A549 (cell line): ENCODE results near the gene COG5. TPM values are rescaled to one million over a fixed set of nuclear protein-coding genes. Genes with fewer than 3 reads are reported as not detected.

Experiments used
- ATAC-seq, 2 experiments: fragments of 200-7000 bp in 1 of 2; fragments of >200 bp in 1 of 2; cut with Nextera tagmentation in 1 of 2; cut with Tn5 transposase in 1 of 2; 3 replicates each; pipeline versions ENCODE4 v1.8.0 to v1.9.1; 2018 to 2020; ENCODE audit warnings: mild to moderate bottlenecking in 1 of 2, moderate library complexity in 1 of 2
- CTCF ChIA-PET: fragments of 300-600 bp; sonication (Branson Sonifier 250); formaldehyde crosslinking; extraction: SDS; loops from one replicate; lab custom pipeline; 2021; ENCODE audit warnings: antibody characterized with exemption, inconsistent platforms; lab: Yijun Ruan, JAX
- POLR2A ChIA-PET: fragments of 350-600 bp; formaldehyde crosslinking; extraction: SDS; loops from one replicate; lab custom pipeline; 2021; ENCODE audit warnings: antibody characterized with exemption, inconsistent platforms; lab: Yijun Ruan, JAX
- DNase-seq, 2 experiments: peaks; one replicate each; pipeline versions ENCODE4 v3.0.0 to v3.0.0-alpha.2; 2011 to 2016; ENCODE audit warnings: low read depth in 1 of 2, low spot score in 1 of 2
- FAIRE-seq: peaks from 2 replicates; lab custom pipeline; 2011; peaks lifted over from hg19 to GRCh38; lab: Jason Lieb, UNC
- H3K27ac ChIP-seq, 2 experiments: fragments of >200 bp; sonication (Bioruptor Twin); formaldehyde crosslinking; 3 replicates each; pipeline ENCODE4 v1.5.1; 2016 to 2017
- H3K4me1 ChIP-seq: fragments of >200 bp; sonication (Bioruptor Twin); formaldehyde crosslinking; 3 replicates; pipeline ENCODE4 v1.6.1; 2016
- H3K4me2 ChIP-seq: fragments of >200 bp; sonication (Bioruptor Twin); formaldehyde crosslinking; 3 replicates; pipeline ENCODE4 v1.6.1; 2016
- H3K4me3 ChIP-seq: fragments of >200 bp; sonication (Bioruptor Twin); formaldehyde crosslinking; 3 replicates; pipeline ENCODE4 v1.5.1; 2016
- H3K9me3 ChIP-seq: fragments of >200 bp; sonication (Bioruptor Twin); formaldehyde crosslinking; 3 replicates; pipeline ENCODE4 v1.6.1; 2016
- ATOH8 ChIP-seq: fragments of 250-450 bp; sonication (Bioruptor Pico); IDR thresholded peaks from 2 replicates; pipeline ENCODE4 v1.5.0; 2020; ENCODE audit warnings: low read depth, mild to moderate bottlenecking, moderate library complexity
- CBX2 ChIP-seq: fragments of 200-600 bp; sonication (generic); IDR thresholded peaks from 2 replicates; pipeline ENCODE4 v1.6.1; 2016; ENCODE audit warnings: low read depth, mild to moderate bottlenecking, borderline replicate concordance
- CBX8 ChIP-seq: fragments of 200-600 bp; sonication (generic); IDR thresholded peaks from 2 replicates; pipeline ENCODE4 v1.6.1; 2016
- CEBPB ChIP-seq, 2 experiments: fragments of >200 bp in 1 of 2; sonication (Bioruptor Twin) in 1 of 2; formaldehyde crosslinking in 1 of 2; IDR thresholded peaks; 2 replicates each; pipeline ENCODE4 v1.6.1; 2012 to 2016
- EHMT2 ChIP-seq: fragments of 200-600 bp; sonication (generic); IDR thresholded peaks from 2 replicates; pipeline ENCODE4 v1.6.1; 2016; ENCODE audit warnings: antibody characterized with exemption, low read depth, mild to moderate bottlenecking, moderate library complexity
- HEYL ChIP-seq: fragments of 250-450 bp; sonication (Bioruptor Pico); IDR thresholded peaks from 2 replicates; pipeline ENCODE4 v1.8.0; 2021; ENCODE audit warnings: mild to moderate bottlenecking, moderate library complexity
- HOXA7 ChIP-seq: fragments of 250-450 bp; sonication (Bioruptor Pico); IDR thresholded peaks from 2 replicates; pipeline ENCODE4 v1.5.0; 2020; ENCODE audit warnings: mild to moderate bottlenecking, moderate library complexity
- HOXB13 ChIP-seq: fragments of 250-450 bp; sonication (Bioruptor Pico); IDR thresholded peaks from 2 replicates; pipeline ENCODE4 v1.5.0; 2020; ENCODE audit warnings: low read depth, mild to moderate bottlenecking, moderate library complexity
- HOXB5 ChIP-seq: fragments of 250-450 bp; sonication (Bioruptor Pico); IDR thresholded peaks from 2 replicates; pipeline ENCODE4 v1.5.0; 2020; ENCODE audit warnings: mild to moderate bottlenecking, moderate library complexity
- KDM1A ChIP-seq: fragments of 200-600 bp; sonication (generic); IDR thresholded peaks from 2 replicates; pipeline ENCODE4 v1.6.1; 2016; ENCODE audit warnings: low read depth, mild to moderate bottlenecking
- KDM5A ChIP-seq: fragments of 200-600 bp; sonication (generic); IDR thresholded peaks from 2 replicates; pipeline ENCODE4 v1.6.1; 2016; ENCODE audit warnings: antibody characterized with exemption, mild to moderate bottlenecking
- NFE2L2 ChIP-seq: fragments of 150-350 bp; conservative IDR thresholded peaks from 2 replicates; pipeline ENCODE4 v1.6.1; 2014; ENCODE audit warnings: low read length
- NPAS2 ChIP-seq: fragments of 250-450 bp; sonication (Bioruptor Pico); IDR thresholded peaks from 2 replicates; pipeline ENCODE4 v1.8.0; 2022; ENCODE audit warnings: mild to moderate bottlenecking, moderate library complexity, borderline replicate concordance
- NR3C1 ChIP-seq: fragments of >200 bp; sonication (Bioruptor Twin); formaldehyde crosslinking; IDR thresholded peaks from 3 replicates; pipeline ENCODE4 v1.6.1; 2017
- PHF8 ChIP-seq: fragments of 200-600 bp; sonication (generic); IDR thresholded peaks from 2 replicates; pipeline ENCODE4 v1.6.1; 2016; ENCODE audit warnings: low read depth, mild to moderate bottlenecking, antibody characterized with exemption, moderate library complexity, borderline replicate concordance
- POLR2AphosphoS2 ChIP-seq: conservative IDR thresholded peaks from 2 replicates; pipeline ENCODE4 v1.6.1; 2012; ENCODE audit warnings: low read length, improper control_type of control experiment, inconsistent platforms
- RAD21 ChIP-seq, 2 experiments: fragments of >200 bp in 1 of 2; sonication (Bioruptor Twin) in 1 of 2; formaldehyde crosslinking in 1 of 2; IDR thresholded peaks in 1 of 2; conservative IDR thresholded peaks in 1 of 2; 2 replicates in 1 of 2; 3 replicates in 1 of 2; pipeline ENCODE4 v1.6.1; 2012 to 2018; ENCODE audit warnings: inconsistent platforms in 1 of 2
- RCOR1 ChIP-seq: fragments of 150-350 bp; IDR thresholded peaks from 2 replicates; pipeline ENCODE4 v1.6.1; 2014; ENCODE audit warnings: antibody characterized with exemption, low read length, low read depth
- RFX5 ChIP-seq: fragments of 450-650 bp; IDR thresholded peaks from 2 replicates; pipeline ENCODE4 v1.7.1; 2014; ENCODE audit warnings: antibody characterized with exemption, mild to moderate bottlenecking, moderate library complexity
- RNF2 ChIP-seq: fragments of 200-600 bp; sonication (generic); IDR thresholded peaks from 2 replicates; pipeline ENCODE4 v1.6.1; 2016; ENCODE audit warnings: low read depth, mild to moderate bottlenecking, antibody characterized with exemption, moderate library complexity, borderline replicate concordance
- SMC3 ChIP-seq: fragments of >200 bp; sonication (Bioruptor Twin); formaldehyde crosslinking; IDR thresholded peaks from 3 replicates; pipeline ENCODE4 v1.6.1; 2018; ENCODE audit warnings: inconsistent platforms
- SREBF2 ChIP-seq: fragments of 450-650 bp; IDR thresholded peaks from 2 replicates; pipeline ENCODE4 v1.6.1; 2014; ENCODE audit warnings: mild to moderate bottlenecking, moderate library complexity
- TFCP2L1 ChIP-seq: fragments of 250-450 bp; sonication (Bioruptor Pico); IDR thresholded peaks from 2 replicates; pipeline ENCODE4 v1.5.0; 2021; ENCODE audit warnings: mild to moderate bottlenecking
- ZFP36 ChIP-seq: fragments of 450-650 bp; IDR thresholded peaks from 2 replicates; pipeline ENCODE4 v1.6.1; 2014; ENCODE audit warnings: borderline replicate concordance; ENCODE audit not compliant: partially characterized antibody
- ZNF302 ChIP-seq: fragments of 250-450 bp; sonication (Bioruptor Pico); IDR thresholded peaks from 2 replicates; pipeline ENCODE4 v1.9.0; 2021; ENCODE audit warnings: inconsistent platforms, mild to moderate bottlenecking, moderate library complexity
- ZSCAN20 ChIP-seq: fragments of 250-450 bp; sonication (Bioruptor Pico); IDR thresholded peaks from 2 replicates; pipeline ENCODE4 v1.8.0; 2022; ENCODE audit warnings: mild to moderate bottlenecking, moderate library complexity
- WGBS: methylation state at CpG from one replicate; pipeline ENCODE4 v1.1.6; 2017; ENCODE audit errors: missing lambda C conversion rate; 5-methylcytosine and 5-hydroxymethylcytosine counted together
- polyA plus RNA-seq, 4 experiments: library from polyadenylated mRNA; depleted of rRNA in 3 of 4; stranded (reverse); fragments of >200 nt; fragmentation: RNase III in 1 of 4; extraction: RNeasy Plus Mini Kit Qiagen cat#74134 plus additional on column Dnase treatment in 1 of 4; gene quantifications; 2 replicates in 3 of 4; 3 replicates in 1 of 4; pipeline ENCODE4 v1.2.3, GENCODE V29; 2011 to 2017
- TF ChIP-seq, protein P1 (sequence below): fragments of 450-650 bp; IDR thresholded peaks from 2 replicates; pipeline ENCODE4 v1.6.1; 2014; ENCODE audit warnings: antibody characterized with exemption
- TF ChIP-seq, protein P2 (sequence below): IDR thresholded peaks from 2 replicates; pipeline ENCODE4 v1.6.1; 2012; ENCODE audit warnings: low read depth, borderline replicate concordance
- TF ChIP-seq, protein P3 (sequence below): fragments of >200 bp; sonication (Bioruptor Twin); formaldehyde crosslinking; IDR thresholded peaks from 2 replicates; pipeline ENCODE4 v1.6.1; 2016

Gene COG5
- polyA plus RNA-seq, 2 of the 4 experiments (the other 2 are of a cell fraction) = 22.5 to 44.0 TPM

GRCh38 chr7:107359520-107360316 is 204.0 kb downstream of the COG5 start:
- Histone ChIP-seq H3K4me2 (no peak overlapping the region), H3K9me3 (peaks cover 6% of the 10 kb centered on the region; the same call in 1 of the 3 replicates), H3K27ac (no peak overlapping the region), H3K4me3 (no peak overlapping the region), H3K4me1 (no peaks in the 10 kb centered on the region)
- DNase-seq (no peak), FAIRE-seq (no peak), ATAC-seq (no peak)
- ChIA-PET CTCF (interaction anchor here (0.8 to 1.4 kb wide), 3 partner anchors 13 to 159 kb away, joined by 3 read pairs; no protein-coding TSS in a partner anchor), POLR2A (no interaction called here)
- TF ChIP-seq HOXA7 (no peak), NPAS2 (CRISPR knock-in tag) (no peak), PHF8 (no peak)
- TF ChIP-seq, protein P1, sequence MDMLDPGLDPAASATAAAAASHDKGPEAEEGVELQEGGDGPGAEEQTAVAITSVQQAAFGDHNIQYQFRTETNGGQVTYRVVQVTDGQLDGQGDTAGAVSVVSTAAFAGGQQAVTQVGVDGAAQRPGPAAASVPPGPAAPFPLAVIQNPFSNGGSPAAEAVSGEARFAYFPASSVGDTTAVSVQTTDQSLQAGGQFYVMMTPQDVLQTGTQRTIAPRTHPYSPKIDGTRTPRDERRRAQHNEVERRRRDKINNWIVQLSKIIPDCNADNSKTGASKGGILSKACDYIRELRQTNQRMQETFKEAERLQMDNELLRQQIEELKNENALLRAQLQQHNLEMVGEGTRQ = no peak
- WGBS = 90% methylated on average over 3 of the region's 9 CpGs

GRCh38 chr7:107355616-107356015 is 208.1 kb downstream of the COG5 start:
- ATAC-seq = no peak
- ChIA-PET POLR2A (no interaction called here), CTCF (no interaction called here)
- WGBS = 95% methylated on average over 2 of the region's 2 CpGs
- DNase-seq = no peak
- no peak overlapping the region for H3K4me2 ChIP-seq
- FAIRE-seq = peak; percentile 23
- no peak for TF ChIP-seq SMC3
- TF ChIP-seq RCOR1 = no peak
- no peak for TF ChIP-seq CBX8
- TF ChIP-seq RAD21 (conservative IDR thresholded peaks at IDR 0.05 in 1 of 2, IDR thresholded peaks at IDR 0.05 in 1 of 2) = no peak
- TF ChIP-seq POLR2AphosphoS2 = no peak
- TF ChIP-seq NFE2L2 = no peak
- TF ChIP-seq HOXB5 (CRISPR knock-in tag) = no peak
- peaks cover 6% of the 10 kb centered on the region; the same call in 1 of the 3 replicates for H3K9me3 ChIP-seq
- no peaks in the 10 kb centered on the region for H3K4me1 ChIP-seq
- H3K27ac ChIP-seq = no peak overlapping the region
- H3K4me3 ChIP-seq = no peak overlapping the region

DNA sequence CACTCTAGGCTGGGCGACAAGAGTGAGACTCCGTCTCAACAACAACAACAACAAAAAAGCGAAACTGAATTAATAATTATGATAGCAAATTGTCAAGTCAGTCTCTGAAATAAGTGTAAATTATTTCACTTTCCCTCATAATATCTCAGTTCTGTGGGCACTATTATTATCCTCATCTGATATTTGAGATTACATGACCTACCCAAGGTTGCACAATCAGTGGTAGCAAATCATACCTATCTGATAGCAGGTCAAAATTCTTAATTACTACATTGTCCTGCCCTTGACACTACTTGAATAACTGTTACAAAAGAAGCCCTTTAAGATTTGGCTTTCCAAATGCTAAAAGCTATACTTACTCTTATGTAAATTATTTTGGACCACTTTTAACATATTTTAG is 209.1 kb downstream of the COG5 start:
- TF ChIP-seq KDM5A = no peak
- TF ChIP-seq CBX2 = no peak
- TF ChIP-seq SREBF2 = no peak
- TF ChIP-seq, protein P2, sequence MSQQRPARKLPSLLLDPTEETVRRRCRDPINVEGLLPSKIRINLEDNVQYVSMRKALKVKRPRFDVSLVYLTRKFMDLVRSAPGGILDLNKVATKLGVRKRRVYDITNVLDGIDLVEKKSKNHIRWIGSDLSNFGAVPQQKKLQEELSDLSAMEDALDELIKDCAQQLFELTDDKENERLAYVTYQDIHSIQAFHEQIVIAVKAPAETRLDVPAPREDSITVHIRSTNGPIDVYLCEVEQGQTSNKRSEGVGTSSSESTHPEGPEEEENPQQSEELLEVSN = no peak
- TF ChIP-seq ATOH8 (CRISPR knock-in tag) = no peak
- no peak for TF ChIP-seq HOXB5 (CRISPR knock-in tag)
- no peak for TF ChIP-seq KDM1A
- no peak for TF ChIP-seq RAD21 (conservative IDR thresholded peaks at IDR 0.05 in 1 of 2, IDR thresholded peaks at IDR 0.05 in 1 of 2)
- DNase-seq (no peak), ATAC-seq (no peak), FAIRE-seq (no peak)
- 97% methylated on average over 3 of the region's 3 CpGs for WGBS
- Histone ChIP-seq H3K9me3 (no peaks in the 10 kb centered on the region), H3K4me1 (no peaks in the 10 kb centered on the region), H3K4me2 (no peak overlapping the region), H3K4me3 (no peak overlapping the region), H3K27ac (no peak overlapping the region)
- ChIA-PET POLR2A (no interaction called here), CTCF (no interaction called here)

DNA sequence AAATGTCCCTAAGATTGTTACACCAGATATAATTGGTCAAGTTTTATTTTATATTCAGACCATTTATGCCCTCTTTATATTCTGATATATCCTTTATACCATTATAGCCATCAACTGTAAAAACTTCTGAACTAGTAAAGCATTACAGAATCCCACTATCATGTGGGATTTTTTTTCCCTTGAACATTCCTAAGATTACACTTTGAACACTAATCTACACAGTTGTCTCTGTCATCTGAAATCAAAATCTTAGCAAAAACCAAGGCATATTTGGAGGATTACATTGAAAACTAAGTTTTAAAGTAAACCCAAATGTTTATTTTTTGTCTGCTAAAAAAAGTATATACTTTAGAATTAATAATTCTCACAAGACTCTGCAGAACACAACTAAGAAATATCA is 210.0 kb downstream of the COG5 start:
- CTCF ChIA-PET = no interaction called here
- TF ChIP-seq, protein P3, sequence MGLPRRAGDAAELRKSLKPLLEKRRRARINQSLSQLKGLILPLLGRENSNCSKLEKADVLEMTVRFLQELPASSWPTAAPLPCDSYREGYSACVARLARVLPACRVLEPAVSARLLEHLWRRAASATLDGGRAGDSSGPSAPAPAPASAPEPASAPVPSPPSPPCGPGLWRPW = no peak
- no peak for TF ChIP-seq NPAS2 (CRISPR knock-in tag)
- TF ChIP-seq KDM5A = no peak
- no peak for TF ChIP-seq ZNF302 (CRISPR knock-in tag)
- TF ChIP-seq SMC3 = no peak
- no peak for TF ChIP-seq RNF2
- TF ChIP-seq RFX5 = no peak
- TF ChIP-seq TFCP2L1 (CRISPR knock-in tag) = no peak
- TF ChIP-seq ZFP36 = no peak
- TF ChIP-seq ZSCAN20 (CRISPR knock-in tag) = no peak
- no peak for TF ChIP-seq NR3C1
- TF ChIP-seq HEYL (CRISPR knock-in tag) = no peak
- TF ChIP-seq EHMT2 = no peak
- no peak for TF ChIP-seq HOXB13 (CRISPR knock-in tag)
- no peak for TF ChIP-seq CEBPB (IDR thresholded peaks at IDR 0.05)
- no peak for TF ChIP-seq SREBF2
- no peak for DNase-seq
- FAIRE-seq = no peak
- H3K4me3 ChIP-seq = no peak overlapping the region
- H3K9me3 ChIP-seq = no peaks in the 10 kb centered on the region
- no peak overlapping the region for H3K4me2 ChIP-seq
- POLR2A ChIA-PET = interaction anchor here (0.6 kb wide), 1 partner anchor 398 kb away, joined by 3 read pairs; no protein-coding TSS in a partner anchor
- H3K27ac ChIP-seq = no peak overlapping the region
- no peak for ATAC-seq
- H3K4me1 ChIP-seq = no peaks in the 10 kb centered on the region
